Parathyroid adenoma (tissue), 2 donors: ENCODE measurements around the gene TCF15.

Source experiments
- H2AFZ ChIP-seq: fragments of 300-600 bp; sonication (generic); one replicate; pipeline ENCODE4 v1.7.0; 2017; ENCODE audit warnings: antibody characterized with exemption, mild to moderate bottlenecking
- H3K27ac ChIP-seq: fragments of 300-600 bp; sonication (generic); one replicate; pipeline ENCODE4 v1.7.0; 2017
- H3K27me3 ChIP-seq: fragments of 300-600 bp; sonication (generic); one replicate; pipeline ENCODE4 v1.7.0; 2017; ENCODE audit warnings: low read length; ENCODE audit not compliant: control insufficient read depth, insufficient read depth
- H3K36me3 ChIP-seq: fragments of 300-600 bp; sonication (generic); one replicate; pipeline ENCODE4 v1.7.0; 2017; ENCODE audit warnings: low read length; ENCODE audit not compliant: control insufficient read depth, insufficient read depth
- H3K4me1 ChIP-seq: fragments of 300-600 bp; sonication (generic); one replicate; pipeline ENCODE4 v1.7.0; 2017; ENCODE audit warnings: control low read depth
- H3K4me2 ChIP-seq: fragments of 300-600 bp; sonication (generic); one replicate; pipeline ENCODE4 v1.7.0; 2017; ENCODE audit warnings: low read length
- H3K4me3 ChIP-seq: fragments of 300-600 bp; sonication (generic); one replicate; pipeline ENCODE4 v1.7.0; 2017; ENCODE audit warnings: low read depth, low read length
- H3K79me2 ChIP-seq: fragments of 300-600 bp; sonication (generic); one replicate; pipeline ENCODE4 v1.7.0; 2017; ENCODE audit warnings: control low read depth
- H3K9ac ChIP-seq: fragments of 300-600 bp; sonication (generic); one replicate; pipeline ENCODE4 v1.7.0; 2017; ENCODE audit warnings: mild to moderate bottlenecking
- H3K9me3 ChIP-seq: fragments of 300-600 bp; sonication (generic); one replicate; pipeline ENCODE4 v1.7.0; 2017; ENCODE audit warnings: low read length; ENCODE audit not compliant: control insufficient read depth
- CTCF ChIP-seq: fragments of 300-600 bp; sonication (generic); IDR thresholded peaks from one replicate; pipeline ENCODE4 v1.7.0; 2017; ENCODE audit warnings: antibody characterized with exemption, mild to moderate bottlenecking
- donor health status: primary hyperparathyroidism.

The TCF15 gene

GRCh38 chr20:651713-652614 lies 41.9 kb upstream of the TCF15 start:
- Histone ChIP-seq H2AFZ (peak overlapping the region; percentile 71), H3K27ac (peak overlapping the region; percentile 68), H3K9me3 (no peaks in the 10 kb centered on the region), H3K4me2 (peak overlapping the region; percentile 64), H3K4me1 (peaks cover 17% of the 10 kb centered on the region), H3K27me3 (no peaks in the 10 kb centered on the region), H3K36me3 (no peaks in the 10 kb centered on the region), H3K4me3 (peak overlapping the region; percentile 69), H3K79me2 (no peaks in the 10 kb centered on the region), H3K9ac (peak overlapping the region; percentile 32)
- TF ChIP-seq CTCF: no peak

GRCh38 chr20:650954-651353 lies 40.8 kb upstream of the TCF15 start:
- Histone ChIP-seq H3K9me3 (no peaks in the 10 kb centered on the region), H3K27ac (no peak overlapping the region)

GRCh38 chr20:650281-650680 lies 40.2 kb upstream of the TCF15 start:
- TF ChIP-seq CTCF: no peak
- H3K4me2 ChIP-seq: no peak overlapping the region
- H3K79me2 ChIP-seq: no peaks in the 10 kb centered on the region
- no peaks in the 10 kb centered on the region for H3K36me3 ChIP-seq
- H3K9ac ChIP-seq: no peak overlapping the region
- H3K4me1 ChIP-seq: peaks cover 9% of the 10 kb centered on the region
- no peaks in the 10 kb centered on the region for H3K9me3 ChIP-seq
- H3K4me3 ChIP-seq: no peak overlapping the region
- no peak overlapping the region for H2AFZ ChIP-seq
- no peak overlapping the region for H3K27ac ChIP-seq
- H3K27me3 ChIP-seq: no peaks in the 10 kb centered on the region

More at GRCh38 chr20:650954-651353, 40.8 kb upstream of the TCF15 start:
- Histone ChIP-seq H3K4me1 (peaks cover 9% of the 10 kb centered on the region), H2AFZ (no peak overlapping the region), H3K4me2 (no peak overlapping the region), H3K79me2 (no peaks in the 10 kb centered on the region), H3K36me3 (no peaks in the 10 kb centered on the region), H3K9ac (no peak overlapping the region), H3K4me3 (no peak overlapping the region), H3K27me3 (no peaks in the 10 kb centered on the region)
- no peak for TF ChIP-seq CTCF

GRCh38 chr20:647479-648019 lies 37.4 kb upstream of the TCF15 start:
- H3K4me3 ChIP-seq: no peak overlapping the region
- H3K9ac ChIP-seq: no peak overlapping the region
- no peaks in the 10 kb centered on the region for H3K9me3 ChIP-seq
- H3K4me2 ChIP-seq: no peak overlapping the region
- H3K27ac ChIP-seq: no peak overlapping the region
- no peaks in the 10 kb centered on the region for H3K36me3 ChIP-seq
- H3K4me1 ChIP-seq: peaks cover 5% of the 10 kb centered on the region
- no peak overlapping the region for H2AFZ ChIP-seq
- no peaks in the 10 kb centered on the region for H3K79me2 ChIP-seq
- no peaks in the 10 kb centered on the region for H3K27me3 ChIP-seq
- no peak for TF ChIP-seq CTCF
